ENCODE measurements around the gene IFNL1. TPM values are rescaled to one million over a fixed set of nuclear protein-coding genes. Genes with fewer than 3 reads are reported as not detected.
A peak's percentile ranks its signal among the peaks of the same experiment; 100 is the strongest.

The IFNL1 gene
- total and polyA plus RNA-seq, 9 of the 15 experiments (the other 6 are each of a cell fraction or from before 2014, with no cell fraction given) = not detected

DNA sequence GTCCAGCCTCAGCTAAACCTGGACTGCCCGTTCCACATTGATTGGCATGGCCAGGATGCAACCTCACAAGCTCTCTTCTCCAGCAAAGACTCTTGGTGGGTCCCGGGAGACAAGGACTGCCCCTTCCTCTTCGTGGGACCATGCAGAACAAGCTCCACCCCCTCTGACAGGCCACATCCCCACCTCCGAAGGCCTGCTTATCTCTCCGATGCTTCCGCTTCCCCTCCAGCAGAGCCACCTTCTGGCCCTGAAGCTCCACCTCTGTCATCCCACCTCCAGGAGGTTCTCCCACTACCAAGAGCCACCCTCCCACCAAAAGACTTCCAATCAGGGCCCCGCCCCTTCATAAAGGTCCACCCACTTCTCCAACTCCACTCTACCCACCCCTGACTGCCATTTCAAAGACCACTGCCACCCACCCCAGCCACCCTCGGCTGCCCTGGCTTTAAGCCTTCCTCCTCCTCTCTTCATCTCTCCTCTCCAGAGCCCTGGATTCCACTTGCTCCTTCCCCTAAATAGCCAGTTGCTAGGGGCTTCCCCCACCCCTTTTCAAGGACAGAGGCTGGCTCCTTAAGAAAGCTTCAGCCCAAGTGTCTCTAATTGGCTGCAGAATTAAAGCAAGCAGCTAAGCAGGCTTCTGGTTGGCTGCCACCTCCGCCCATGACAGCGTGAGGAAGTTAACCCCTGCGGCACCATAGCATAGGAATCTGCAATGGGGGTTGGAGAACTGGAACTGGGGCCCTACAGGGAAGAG lies 14.5 kb downstream of the IFNL1 start (continued):
- TF ChIP-seq E2F8 (IDR thresholded peaks at IDR 0.05; ENCODE audit: low read depth, partially characterized antibody) (peak; percentile 64), POLR2A (conservative IDR thresholded peaks at IDR 0.05) (peak; percentile 68), JUN (IDR thresholded peaks at IDR 0.05; ENCODE audit: borderline replicate concordance, low read depth, low read length) (no peak), JUN (CRISPR knock-in tag; IDR thresholded peaks at IDR 0.05; ENCODE audit: borderline replicate concordance) (no peak), ELF1 (tag; IDR thresholded peaks at IDR 0.05) (peak; percentile 70), ATF7 (IDR thresholded peaks at IDR 0.05) (0 out of 2 replicates have a peak, but pooled peaks have one; percentile 27), IRF9 (tag; IDR thresholded peaks at IDR 0.05) (no peak), ZNF75A (CRISPR knock-in tag; IDR thresholded peaks at IDR 0.05) (peak; percentile 89), E2F6 (IDR thresholded peaks at IDR 0.05; ENCODE audit: borderline replicate concordance in 1 of 2, extremely low read depth in 1 of 2, insufficient read depth in 1 of 2, insufficient read length in 1 of 2, low read depth in 1 of 2, low read length in 1 of 2, poor library complexity in 1 of 2, severe bottlenecking in 1 of 2) (peak in 1 of 2 experiments; percentile 24), BRD9 (IDR thresholded peaks at IDR 0.05; ENCODE audit: low read depth, partially characterized antibody) (peak; percentile 71), ZBTB7A (IDR thresholded peaks at IDR 0.05; ENCODE audit: borderline replicate concordance, control insufficient read depth, low read depth, low read length) (peak; percentile 85; the same call in 1 of the 2 replicates), HMG20A (CRISPR knock-in tag; conservative IDR thresholded peaks at IDR 0.05) (no peak), IRF2 (CRISPR knock-in tag; IDR thresholded peaks at IDR 0.05) (no peak), ZNF668 (CRISPR knock-in tag; IDR thresholded peaks at IDR 0.05) (no peak)
- TF ChIP-seq, protein P1, sequence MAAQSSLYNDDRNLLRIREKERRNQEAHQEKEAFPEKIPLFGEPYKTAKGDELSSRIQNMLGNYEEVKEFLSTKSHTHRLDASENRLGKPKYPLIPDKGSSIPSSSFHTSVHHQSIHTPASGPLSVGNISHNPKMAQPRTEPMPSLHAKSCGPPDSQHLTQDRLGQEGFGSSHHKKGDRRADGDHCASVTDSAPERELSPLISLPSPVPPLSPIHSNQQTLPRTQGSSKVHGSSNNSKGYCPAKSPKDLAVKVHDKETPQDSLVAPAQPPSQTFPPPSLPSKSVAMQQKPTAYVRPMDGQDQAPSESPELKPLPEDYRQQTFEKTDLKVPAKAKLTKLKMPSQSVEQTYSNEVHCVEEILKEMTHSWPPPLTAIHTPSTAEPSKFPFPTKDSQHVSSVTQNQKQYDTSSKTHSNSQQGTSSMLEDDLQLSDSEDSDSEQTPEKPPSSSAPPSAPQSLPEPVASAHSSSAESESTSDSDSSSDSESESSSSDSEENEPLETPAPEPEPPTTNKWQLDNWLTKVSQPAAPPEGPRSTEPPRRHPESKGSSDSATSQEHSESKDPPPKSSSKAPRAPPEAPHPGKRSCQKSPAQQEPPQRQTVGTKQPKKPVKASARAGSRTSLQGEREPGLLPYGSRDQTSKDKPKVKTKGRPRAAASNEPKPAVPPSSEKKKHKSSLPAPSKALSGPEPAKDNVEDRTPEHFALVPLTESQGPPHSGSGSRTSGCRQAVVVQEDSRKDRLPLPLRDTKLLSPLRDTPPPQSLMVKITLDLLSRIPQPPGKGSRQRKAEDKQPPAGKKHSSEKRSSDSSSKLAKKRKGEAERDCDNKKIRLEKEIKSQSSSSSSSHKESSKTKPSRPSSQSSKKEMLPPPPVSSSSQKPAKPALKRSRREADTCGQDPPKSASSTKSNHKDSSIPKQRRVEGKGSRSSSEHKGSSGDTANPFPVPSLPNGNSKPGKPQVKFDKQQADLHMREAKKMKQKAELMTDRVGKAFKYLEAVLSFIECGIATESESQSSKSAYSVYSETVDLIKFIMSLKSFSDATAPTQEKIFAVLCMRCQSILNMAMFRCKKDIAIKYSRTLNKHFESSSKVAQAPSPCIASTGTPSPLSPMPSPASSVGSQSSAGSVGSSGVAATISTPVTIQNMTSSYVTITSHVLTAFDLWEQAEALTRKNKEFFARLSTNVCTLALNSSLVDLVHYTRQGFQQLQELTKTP (IDR thresholded peaks at IDR 0.05; ENCODE audit: low read depth in 1 of 2, partially characterized antibody in 2 of 2) = peak in 1 of 2 experiments; percentile 41
- TF ChIP-seq, protein P2, sequence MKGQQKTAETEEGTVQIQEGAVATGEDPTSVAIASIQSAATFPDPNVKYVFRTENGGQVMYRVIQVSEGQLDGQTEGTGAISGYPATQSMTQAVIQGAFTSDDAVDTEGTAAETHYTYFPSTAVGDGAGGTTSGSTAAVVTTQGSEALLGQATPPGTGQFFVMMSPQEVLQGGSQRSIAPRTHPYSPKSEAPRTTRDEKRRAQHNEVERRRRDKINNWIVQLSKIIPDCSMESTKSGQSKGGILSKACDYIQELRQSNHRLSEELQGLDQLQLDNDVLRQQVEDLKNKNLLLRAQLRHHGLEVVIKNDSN (CRISPR knock-in tag; IDR thresholded peaks at IDR 0.05) = peak; percentile 37; the same call in 1 of the 2 replicates
